ENCODE results near the gene SLC22A3.

Gene SLC22A3

DNA sequence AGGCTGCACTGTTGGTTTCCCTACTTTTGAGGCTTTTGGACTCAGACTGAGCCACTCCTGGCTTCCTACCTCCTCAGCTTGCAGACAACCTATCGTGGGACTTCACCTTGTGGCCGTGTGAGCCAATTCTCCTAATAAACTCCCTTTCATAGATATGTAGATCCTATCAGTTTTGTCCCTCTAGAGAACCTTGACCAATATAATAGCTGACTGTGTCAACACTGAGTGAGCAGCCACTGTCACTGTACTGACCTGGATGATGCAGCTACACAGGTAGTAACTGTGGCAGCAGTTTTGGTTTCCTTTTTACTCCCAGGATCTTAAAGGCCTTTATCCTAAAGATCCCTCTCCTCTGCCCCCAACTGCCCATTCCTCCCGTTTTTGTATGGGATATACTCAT is 70.2 kb downstream of the SLC22A3 start:
- DNase-seq: no peak

DNA sequence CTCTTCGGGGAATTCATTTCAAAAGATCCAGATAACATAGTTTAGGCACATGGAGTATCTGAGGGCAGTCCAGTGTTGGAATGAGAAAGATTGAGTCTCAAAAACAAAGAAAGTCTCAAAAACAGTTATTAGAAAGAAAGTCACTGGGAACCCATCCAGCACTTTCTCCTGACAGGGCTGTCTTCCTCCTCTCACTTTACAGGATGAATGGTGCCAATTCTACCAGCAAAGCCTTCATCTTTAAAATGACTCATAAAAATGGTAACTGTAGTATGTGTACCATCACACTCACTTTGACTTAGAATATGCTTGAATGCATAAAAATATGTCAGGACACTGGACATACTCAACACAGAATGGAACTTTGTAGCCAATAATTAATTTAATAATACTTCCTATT is 71.3 kb downstream of the SLC22A3 start:
- DNase-seq: no peak

DNA sequence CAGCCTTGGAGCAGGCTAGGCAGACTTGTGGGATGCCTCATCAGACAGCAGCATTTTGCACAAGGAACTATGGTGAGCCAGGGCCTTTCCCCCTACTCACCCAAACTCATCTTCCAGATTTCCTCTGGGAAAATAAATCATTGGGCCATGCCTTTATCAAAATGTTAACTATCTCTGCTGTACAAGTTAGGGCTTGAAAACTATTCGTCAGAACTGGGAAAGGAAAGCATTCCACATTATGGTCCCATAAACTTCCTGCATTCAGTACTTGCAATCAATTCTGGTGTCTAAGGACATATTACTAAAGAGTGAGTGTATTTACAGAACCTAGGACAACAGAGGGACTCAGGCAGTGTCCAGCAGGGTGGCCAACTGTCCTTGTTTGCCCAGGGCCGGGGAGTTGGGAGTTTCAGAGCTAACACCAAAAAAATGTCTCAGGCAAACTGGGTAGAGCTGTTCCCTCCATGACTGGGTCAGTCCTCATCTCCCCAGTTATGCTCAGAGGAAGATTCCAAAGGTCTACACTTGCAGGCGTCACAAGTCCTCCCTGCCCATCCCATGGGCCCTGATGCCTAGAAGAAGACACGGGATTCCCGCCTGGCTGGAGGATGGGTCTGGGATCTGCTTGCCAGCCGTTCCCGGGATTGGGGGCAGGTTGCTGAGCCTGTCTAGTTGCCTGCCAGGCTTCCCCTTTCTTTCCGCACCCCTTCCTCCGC is 72.2 kb downstream of the SLC22A3 start:
- no peak for DNase-seq

DNA sequence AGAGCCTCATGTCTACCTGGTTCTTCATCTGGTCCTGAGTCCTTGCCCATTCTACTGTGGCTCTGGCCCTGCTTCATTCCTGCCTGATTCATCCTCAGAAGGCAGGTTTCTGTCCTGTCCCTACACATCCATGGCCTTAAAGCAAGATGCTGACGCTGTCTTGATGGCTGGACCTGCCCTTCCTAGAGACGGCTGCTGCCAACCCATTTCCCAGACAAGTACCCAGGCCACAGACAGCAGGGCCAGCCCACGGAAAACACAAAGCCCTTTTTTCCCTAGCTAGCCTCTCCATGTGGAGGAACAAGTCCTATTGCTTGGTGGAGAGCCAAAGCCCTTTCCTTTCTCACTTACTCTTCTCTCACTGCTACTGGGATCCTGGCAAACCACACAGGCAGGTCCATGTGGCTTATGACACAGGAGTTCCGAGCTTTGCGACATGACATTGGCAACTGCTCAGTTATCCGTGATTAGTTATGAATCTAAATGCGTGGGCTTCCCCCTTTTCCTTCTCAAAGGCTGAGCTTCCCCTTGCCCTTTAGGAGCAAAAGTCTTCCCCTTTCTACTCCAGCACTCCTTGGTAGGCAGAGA is 72.9 kb downstream of the SLC22A3 start:
- DNase-seq: no peak

DNA sequence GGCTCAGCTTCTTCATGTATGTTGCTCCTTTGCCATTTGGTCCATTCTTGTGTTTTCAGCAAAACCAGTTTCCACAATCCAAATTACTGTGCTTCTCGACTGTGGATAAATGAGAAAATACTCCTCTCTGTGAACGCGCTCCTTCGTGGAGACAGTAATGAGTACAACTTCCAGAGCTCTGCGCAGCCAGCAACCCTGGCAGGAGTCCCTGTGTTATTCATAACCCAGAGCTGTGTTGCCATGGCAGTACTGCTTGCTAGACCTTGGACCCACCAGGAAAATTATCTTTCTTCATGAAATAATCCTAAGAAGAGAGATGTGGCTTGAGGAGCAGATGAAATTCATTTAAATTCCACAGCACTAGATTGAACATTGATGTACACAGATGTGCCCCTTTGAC is 73.7 kb downstream of the SLC22A3 start:
- no peak for DNase-seq

DNA sequence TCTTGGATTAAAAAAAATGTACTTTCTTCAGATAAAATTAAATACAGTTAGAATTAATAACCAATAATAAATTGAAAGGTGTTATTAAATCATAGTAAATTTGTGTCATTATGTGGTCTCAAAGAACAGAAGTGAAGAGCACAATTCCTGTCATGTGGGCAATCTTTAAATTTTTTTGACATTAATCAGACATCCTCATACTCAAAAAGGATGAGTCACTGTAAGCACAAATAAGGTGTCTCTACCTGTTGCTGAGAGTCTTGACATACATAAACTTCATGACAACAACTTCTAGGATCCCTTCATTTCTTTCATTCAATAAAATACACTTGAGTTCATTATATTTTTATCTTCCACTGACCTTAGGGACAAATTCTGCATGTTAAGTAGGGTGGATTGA is 76.1 kb downstream of the SLC22A3 start:
- DNase-seq: no peak

DNA sequence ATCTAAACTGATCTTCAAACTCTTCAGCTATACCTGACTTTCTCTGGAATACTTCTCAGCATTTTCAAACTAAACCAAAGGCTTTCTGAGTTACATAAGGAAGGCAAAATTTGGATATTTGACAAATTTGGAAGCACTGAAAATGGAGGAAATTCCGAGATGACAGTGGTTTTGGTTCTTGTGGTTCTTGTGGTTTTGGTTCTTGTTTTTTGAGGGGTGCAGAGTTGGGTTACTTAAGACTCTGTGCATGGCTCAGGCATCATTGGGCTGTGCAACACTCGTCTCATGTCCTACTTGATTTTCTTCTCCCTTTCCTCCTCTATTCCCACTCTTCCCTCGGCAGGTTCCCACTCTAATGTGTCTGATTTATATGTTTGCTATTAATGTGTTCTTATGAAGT is 78.0 kb downstream of the SLC22A3 start:
- no peak for DNase-seq

DNA sequence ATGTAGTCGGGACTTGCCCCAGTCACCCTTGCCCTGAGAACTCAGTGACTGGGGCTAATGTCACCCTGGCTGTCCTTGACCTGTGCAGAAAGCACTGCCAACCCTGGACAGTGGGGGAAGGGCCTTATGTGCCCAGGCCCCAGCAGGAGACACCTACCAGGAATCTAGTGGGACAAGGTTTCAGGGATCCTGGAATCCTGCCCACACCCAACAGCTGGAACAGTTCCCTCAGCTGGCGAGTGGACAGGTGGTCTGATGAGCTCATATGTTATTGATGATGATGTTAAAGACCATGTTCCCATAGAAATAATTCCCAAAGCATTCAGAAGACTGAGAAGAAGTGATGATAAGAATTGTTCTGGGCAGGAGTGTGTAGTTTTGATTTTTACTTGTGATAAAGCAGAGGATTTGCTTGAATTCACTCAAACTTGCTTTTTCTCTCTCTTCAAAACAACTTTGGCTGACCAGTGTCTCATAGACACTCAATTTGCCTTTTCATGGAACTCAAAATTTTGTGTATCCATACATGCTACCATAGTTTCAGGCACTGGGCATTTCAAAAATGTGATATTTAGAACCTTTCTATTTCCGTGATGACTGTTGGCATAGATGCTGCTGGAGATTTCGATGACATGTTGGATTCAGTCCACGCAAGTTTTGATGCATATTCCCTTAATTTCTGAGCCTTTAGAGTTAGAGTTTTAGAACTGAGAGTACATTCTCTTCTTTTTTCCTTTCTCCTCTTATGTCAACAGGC is 79.3 kb downstream of the SLC22A3 start:
- DNase-seq: no peak

DNA sequence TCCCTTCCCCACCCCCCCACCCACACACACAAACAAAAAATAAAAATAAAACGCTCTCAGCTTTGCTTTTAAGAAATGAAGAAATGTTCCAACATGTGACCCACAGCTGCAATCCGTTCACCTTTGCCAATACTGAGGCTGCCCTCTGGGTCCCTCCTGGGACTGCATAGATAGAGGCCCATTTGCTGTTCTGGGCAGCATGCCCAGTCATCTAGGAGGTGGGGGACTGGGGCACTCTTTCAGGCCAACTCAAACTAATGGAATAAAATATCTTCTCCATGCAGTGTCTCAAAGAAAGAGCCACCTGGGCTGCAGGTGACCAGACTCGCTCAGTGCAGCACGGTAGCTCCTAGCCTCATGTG is 79.9 kb downstream of the SLC22A3 start:
- DNase-seq: no peak

DNA sequence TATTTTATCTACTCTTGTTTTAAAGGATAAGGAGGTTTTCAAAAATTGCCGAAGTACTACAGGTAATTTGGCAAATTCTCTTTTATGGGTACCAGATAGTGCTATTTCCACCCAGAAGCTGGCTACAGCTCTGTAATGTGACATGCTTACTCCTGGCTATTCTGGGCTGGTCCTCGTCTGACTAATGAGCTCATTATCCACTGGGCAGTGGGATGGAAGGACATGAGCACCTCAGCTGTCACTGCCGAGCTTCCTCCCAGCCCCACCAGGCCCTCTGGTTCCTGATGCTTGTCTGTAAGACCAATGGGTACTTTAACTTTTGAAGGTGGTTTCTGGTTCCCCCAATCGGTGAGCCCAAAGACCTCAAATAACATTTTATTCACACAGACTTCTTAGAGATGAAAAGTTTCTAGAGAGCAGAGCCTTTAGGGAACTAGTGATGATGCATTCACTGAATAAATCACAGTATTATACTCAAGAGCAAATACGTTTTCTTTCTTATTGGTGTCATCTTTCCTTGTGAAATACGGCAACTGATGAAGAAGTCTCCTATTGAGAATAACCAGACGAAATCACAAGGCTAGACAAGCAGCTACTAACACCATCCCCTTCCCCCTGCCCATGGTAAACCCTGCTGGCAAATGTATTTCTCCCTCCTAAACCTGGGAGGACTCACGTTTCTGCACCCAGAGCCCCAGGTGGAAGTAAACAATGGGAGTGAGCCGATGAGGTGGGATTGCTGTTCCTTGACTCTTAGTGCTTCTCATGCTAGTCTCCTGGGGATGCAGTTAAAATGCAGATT is 80.8 kb downstream of the SLC22A3 start:
- DNase-seq: no peak

DNA sequence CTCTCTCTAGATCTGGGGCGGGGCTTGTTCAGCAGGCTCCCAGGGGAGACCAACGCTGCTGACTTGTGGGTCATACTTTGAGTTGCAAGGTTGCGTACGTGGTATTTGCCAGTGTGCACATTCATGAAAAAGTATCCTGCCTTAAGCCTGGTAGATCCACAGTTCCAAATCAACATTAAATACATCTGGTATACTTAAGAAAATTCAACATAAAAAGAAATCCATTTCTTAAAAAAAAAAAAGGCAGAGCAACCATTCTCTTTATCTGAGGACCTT is 81.4 kb downstream of the SLC22A3 start:
- no peak for DNase-seq

DNA sequence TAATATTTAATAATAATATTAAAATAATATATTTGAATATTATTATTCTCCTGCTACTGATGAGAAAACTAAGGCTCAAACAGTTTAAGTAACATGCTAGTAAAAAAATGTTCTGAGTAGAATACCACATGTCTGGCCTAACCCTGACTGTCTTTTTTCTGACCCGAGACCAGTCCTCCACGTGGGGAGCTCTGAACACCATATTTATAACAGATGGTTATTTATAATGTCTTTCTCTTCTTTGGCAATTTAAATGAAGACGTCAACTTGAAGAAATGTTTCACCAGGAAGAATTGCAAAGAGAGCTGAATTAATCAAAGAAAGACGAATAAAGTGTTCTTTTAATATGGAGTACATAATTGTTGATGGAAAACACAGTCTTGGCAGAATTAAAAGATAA is 82.0 kb downstream of the SLC22A3 start:
- no peak for DNase-seq

DNA sequence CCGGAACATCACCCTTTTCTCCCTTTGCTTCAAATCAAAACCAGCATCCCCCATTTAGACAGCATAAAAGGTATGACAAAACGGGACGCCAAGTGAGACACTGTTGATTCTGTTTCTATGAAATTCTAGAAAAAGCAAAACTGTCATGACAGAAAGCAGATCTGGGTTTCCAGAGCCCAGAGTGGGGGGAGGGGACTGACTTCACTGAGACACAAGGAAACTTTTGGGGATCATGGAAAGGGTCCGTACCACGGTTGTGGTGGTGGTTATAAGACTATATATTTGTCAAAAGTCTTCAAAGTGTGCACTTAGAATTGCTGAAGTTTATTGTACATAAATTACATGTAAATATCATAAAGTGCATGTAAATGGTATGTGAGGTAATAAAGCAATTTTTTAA is 82.6 kb downstream of the SLC22A3 start:
- DNase-seq: no peak

DNA sequence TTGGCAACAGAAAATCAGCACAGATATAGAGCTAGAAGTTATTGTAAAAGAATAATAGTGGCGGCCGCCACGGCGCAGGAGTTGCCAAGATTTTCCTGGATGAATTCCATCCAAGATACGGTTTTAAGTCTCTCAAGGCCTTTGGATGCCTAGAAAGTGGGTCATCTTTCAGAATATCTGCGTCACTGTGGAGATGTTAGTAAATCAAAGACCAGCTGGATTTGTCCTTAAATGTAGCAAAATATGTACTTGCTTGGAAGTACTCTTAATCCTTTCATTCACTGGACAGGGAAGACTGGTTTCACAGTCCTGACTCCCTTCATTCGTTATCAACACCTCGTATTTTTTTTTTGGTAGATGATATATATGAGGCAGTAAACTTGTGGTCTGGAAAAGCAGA is 83.0 kb downstream of the SLC22A3 start:
- DNase-seq: peak; percentile 24

DNA sequence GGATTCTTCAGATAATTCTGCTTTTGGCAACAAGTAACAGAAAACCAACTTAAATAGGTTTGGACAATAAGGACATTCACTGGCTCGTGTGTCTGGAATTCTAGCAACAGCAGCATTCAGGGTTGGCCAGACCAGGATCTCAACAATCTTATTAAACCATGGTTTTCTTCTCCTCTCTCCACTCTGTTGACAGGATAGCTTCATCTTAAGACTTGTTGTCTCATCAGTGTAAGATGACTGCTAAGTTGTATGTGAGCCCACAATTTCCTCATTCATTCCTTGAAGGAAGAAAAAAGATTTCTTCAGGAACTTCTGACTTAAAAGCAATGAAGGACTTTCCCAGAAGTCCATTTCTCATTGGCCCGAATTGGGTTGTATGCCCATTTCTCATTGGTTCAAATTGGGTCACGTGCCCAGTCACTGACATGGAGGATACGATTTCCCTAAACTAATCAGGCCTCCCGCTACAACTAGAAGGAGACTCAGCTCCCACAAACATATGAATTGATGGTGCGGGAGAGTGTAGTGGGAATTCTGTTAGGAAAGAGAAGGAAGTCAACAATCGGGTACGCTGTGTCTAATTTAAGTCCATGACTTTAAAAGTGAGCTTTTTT is 83.7 kb downstream of the SLC22A3 start:
- DNase-seq: no peak

DNA sequence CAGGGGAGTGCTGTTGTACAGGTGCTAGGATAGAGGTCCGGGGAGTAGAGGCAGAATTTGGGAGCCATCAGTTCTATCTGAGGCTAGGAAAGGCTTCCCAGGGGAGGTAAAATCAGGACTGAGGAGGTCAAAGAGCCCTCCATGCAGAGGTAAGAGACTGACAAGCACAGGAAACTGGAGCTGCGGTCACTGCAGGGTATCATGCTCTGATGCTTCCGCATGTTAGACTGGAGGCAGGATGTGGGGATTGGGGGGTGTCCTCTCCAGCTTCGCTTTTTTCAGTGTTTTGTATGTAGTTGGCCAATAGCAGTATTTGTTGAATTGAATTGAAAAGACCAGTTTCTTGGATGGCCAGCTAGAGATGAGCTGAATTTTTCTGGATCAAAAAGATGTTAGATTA is 87.8 kb downstream of the SLC22A3 start:
- DNase-seq: no peak

DNA sequence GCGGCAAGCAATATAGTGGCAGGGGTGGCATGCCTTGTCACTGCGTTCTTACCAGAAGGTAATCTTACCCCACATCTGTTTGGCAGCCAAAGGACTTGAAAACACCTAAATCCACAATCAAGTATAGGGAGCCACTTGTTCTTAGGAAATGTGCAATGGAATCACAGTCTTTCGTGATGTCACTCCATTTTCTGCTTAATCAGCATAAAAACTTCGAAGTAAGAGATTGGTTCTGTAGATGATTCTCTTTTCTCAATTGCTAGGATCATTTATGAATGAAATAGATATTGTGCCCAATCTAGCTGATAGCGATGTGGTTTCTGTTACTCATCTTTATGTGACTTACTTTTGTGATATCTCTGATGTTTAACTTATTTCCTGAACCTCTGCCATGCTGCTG is 89.0 kb downstream of the SLC22A3 start:
- no peak for DNase-seq

DNA sequence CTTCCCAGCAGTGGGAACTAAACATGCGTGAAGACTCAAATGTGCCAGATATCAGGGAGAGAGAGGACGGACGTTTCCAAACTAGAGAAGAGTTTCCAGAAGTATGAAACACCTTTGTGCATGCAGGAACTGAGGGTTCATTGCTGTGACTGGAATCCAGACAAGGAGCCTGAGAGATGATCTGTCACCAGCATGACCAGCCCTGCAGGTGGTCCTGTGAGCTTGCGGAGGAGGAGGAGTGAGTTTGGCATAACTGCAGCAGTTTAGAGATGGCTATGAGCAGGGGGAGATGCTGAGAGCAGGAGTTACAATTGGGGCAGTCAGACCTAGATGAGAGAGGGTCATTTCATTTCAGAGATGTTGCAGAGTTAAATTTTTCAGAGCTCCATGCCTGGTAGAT is 89.6 kb downstream of the SLC22A3 start:
- no peak for DNase-seq

DNA sequence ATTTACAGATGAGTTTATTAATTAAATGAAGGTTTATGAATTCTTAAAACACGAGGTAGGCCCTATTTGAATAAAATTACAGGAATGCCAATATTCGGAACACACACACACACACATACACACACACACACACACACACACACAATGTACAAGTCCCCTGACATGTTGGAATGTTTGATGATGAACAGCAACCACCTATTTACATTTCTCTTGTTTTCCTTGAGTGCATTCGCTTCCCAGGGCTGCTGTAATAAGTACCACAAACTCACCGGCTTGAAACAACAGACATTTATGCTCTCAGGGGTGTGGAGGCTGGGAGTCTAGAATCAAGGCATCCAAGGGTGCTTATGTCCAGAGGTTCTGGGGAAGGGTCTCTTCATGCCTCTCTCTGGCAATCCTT is 90.3 kb downstream of the SLC22A3 start:
- no peak for DNase-seq

DNA sequence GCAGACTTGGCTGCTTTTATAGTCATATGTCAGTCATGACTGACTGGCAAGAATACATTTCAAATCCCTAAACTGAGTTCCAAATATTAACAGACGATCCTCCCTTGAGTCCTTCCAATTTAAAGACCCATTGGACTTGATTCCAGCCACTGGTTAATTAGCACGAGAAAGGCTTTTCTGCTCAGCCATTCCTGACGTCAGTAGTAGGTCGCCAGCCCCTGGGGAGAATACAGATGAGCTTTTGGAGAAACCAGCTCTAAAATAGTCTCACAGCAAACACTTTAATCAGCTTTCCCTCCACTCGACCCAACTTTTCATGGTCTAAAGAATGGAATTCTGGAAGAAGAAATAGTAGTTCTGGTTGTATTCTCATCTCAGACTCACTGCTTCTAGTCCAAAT is 91.6 kb downstream of the SLC22A3 start:
- no peak for DNase-seq

DNA sequence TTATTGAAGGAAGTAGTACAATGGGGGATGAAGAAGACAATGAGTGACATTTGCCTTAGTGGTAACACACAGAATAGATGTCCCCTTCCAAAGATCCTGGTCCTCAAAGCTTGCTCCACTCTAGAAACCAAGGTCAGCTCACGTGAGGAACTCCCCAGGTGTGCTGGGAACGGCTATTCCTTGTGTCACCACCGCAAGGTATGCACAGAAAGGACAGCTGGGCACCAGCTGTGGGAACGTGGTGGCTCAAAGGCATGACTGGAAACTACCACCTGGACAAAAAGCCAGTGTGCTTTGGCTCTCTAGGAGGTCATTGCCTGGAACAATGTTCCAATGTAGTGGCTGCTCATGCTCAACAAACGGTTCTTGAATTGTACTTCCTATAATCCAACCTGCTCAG is 94.0 kb downstream of the SLC22A3 start:
- DNase-seq: no peak

DNA sequence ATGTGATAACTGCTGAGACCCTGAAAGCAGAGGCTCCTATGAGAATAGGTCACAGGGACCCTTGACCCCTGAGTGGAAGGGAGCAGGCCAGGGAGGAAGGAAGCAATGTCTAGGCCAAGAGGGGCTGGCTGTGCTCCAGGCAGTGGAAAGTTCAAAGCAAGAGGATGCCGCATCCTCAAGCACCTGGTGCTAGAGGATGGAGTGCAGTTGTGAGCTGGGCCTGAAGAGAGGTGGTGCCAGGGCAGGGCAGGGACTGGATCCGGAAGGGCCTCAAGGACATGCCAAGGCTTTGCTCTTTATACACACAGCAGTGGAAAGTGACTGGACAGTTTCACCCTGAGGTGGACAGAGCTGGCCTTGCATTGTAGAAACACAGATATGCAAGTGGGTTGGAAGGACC is 97.0 kb downstream of the SLC22A3 start:
- DNase-seq: no peak

DNA sequence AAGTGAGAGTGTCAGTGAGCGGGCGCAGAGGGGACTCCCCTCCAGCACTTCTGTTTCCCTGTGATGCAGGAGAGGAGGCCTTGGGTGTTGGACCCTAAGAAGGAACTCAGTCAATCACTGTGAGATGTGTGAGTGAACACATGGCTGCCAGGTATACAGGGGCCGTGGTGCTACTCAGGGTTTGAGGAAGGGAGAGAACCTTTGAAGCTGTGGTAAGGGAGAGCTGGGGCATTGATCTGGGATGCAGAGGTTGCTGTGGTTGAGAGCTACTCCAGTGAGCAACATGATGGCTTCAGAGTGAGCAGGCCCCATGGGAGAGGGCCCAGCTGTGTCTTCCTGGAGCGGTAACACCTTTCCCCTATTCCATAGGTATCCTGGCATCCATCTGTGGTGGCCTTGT is 99.2 kb downstream of the SLC22A3 start:
- no peak for DNase-seq

All from eye (tissue), 1 donor.